ENCODE results near the gene RBM23.
"Not testable (repeated sequence)": the region's sequence is repeated elsewhere in the genome, so short reads cannot be mapped to it uniquely, and the experiment has no call there.

The RBM23 gene

DNA sequence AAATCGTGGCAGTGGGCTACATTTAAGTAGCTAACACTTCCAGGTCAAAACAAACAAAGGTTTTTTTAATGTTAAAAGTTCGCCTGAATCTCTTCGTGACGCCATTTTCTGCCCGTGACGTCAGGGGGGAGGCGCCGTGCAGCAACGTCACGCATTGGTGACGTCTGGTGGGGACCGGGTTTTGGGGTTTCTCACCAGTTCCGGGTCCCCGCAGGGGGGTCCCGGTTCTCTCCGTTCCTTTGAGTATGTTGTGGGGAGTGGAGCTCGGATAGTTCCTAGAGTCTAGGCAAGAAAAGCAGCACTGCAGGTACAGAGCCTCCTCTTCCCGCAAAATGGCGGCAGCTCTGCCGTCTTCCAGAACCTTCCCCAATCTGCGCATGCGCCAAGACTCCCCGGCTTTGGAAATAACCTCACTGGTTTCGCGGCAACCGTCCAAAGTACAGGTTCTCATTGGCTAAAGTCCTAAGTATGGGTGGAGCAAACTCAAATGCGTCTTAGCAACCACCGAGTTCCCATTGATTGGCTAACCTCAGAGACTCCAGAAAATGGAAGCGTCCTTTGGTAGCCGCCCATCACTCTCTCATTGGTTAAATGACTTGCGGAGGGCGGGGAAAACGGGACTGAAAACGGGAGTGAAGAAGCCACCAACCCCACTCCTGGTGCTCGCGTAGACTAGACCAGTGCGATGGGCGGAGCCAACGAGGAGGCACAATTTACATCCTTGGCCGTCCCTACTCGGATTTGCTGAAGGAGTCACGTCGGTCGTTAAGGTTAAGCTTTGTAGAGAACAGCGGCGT lies at the start of gene RBM23:
RBM23 (minus strand) TSS at position 346 of the 797 bp plus-strand sequence.
- peak; percentile 100 for DNase-seq (ENCODE audit: low read depth)

DNA sequence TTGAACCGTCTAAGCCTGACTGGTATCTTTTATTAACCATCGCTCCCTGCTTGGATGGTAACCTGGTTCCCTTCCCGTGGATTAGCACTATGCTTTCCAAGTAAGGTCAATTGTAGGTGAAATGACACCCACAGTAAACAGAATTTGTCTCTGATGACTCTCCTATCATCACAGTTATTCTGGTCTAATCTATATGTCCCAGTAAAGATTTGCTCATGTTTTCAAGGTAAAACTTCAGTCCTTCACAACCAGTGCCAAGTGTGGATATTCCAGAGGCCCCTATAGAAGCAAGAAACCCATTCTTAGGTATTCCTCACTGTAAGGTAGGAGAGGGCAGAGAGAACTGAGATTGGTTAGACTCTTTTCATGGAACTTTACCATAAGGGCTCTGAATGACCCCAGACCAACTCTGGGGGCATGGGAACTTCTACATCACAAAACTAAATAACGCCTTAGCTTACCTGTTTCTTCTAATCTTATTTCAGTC lies 47.9 kb upstream of the RBM23 start:
- DNase-seq (ENCODE audit: low read depth) = no peak

- DNase-seq (ENCODE audit: low read depth) = not testable (repeated sequence)
These were observed 47.2 kb upstream of the RBM23 start for GRCh38 chr14:22965916-22966782.

DNA sequence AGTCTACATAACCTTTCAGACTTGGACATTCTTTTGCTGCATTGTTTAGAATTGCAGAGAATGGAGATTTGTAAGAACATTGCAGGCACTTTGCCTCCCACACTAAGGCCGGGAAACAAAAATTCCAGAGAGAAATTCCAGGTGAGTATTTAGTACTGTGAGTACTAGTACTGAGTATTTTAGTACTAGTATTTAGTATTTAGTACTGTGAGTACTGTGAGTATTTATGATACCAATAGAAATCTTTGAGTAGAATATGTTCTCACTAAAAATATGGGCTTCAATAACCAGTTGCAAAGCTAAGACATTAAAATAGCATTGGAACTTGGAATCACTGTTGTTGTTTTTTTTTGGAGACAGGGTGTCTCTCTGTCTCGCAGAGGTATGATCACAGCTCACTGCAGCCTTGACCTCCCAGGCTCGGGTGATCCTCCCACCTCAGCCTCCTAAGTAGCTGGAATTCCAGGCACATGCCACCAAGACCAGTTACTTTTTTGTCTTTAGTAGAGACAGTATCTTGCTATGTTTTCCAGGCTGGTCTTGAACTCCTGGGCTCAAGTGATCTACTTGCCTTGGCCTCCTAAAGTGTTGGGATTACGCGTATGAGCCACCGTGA lies 43.2 kb upstream of the RBM23 start:
- no peak for DNase-seq (ENCODE audit: low read depth)

DNA sequence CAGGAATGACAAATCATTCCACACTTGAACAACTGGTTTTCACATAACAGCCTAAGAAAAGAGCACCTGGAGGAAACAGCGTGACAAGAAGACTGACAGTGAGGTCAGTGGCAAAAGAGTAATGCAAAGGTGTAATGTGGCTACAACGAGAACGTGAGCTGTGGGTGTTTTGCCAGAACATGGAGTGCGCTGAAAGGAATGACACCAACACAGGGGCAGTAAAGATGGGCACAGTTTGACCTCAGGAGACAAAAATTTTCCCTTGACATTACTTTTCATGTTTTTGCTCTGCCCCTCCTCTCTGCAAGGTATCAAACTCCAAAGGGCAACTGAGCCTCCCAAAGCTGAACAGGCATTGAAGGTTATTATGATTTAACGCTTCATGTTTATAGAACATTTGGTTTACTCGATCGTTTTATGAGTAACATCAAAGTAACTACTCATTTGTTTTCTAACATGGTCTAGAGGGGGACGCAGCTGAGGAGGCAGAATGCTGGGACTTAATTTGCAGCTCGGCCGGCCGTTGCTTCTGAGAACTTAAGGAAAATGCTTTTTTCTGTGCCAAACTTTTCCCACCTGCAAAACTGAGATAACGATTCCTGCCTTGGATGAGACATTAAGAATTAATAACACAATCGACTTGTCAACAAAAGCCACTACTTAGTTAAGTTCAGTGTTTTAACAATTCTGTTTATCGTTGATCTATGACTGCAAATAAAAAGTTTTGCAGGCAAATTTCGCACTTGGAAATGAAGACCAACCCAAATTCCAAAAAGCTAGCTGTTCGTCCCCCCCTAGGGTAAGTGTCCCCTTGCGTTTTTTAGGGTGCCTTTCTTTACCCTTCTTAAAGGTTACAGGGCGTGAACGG lies 37.0 kb upstream of the RBM23 start:
- no peak for DNase-seq (ENCODE audit: low read depth)

DNA sequence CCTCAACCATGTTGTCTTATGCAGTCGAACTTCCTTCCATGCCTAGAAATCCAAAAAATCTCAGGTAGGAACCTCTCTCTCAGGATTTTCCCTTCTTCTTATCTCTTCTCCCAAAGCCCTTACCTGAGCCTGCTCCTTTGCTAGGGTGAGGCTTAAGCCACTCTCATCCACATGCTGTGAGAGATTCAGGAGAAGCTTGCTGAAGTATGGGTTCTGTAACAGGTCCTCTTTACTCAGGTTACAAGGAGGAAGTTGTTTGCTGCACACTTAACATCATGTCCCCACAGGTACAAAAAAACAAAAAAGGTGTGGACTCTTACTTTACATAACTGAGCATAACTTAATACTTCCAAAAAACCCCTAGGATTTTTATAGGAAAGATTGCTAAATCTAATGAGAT lies 33.5 kb upstream of the RBM23 start:
- DNase-seq (ENCODE audit: low read depth) = no peak

- not testable (repeated sequence) for DNase-seq (ENCODE audit: low read depth)
These were observed 32.8 kb upstream of the RBM23 start for GRCh38 chr14:22951795-22952194.

DNA sequence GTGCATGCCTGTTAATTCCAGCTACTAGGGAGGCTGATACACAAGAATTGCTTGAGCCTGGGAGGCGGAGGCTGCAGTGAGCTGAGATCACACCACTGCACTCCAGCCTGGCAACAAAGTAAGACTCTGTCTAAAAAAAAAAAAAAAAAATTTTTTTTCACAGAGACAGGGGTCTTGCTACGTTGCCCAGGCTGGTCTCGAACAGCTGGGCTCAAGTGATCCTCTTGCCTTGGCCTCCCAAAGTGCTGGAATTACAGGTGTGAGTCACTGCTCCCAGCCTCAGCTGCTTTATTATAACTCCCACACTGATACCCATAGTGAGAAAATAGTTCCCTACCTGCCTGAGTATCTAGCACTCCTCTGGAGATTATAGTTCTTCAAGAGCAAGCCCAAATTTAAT lies 26.7 kb upstream of the RBM23 start:
- no peak for DNase-seq (ENCODE audit: low read depth)

DNA sequence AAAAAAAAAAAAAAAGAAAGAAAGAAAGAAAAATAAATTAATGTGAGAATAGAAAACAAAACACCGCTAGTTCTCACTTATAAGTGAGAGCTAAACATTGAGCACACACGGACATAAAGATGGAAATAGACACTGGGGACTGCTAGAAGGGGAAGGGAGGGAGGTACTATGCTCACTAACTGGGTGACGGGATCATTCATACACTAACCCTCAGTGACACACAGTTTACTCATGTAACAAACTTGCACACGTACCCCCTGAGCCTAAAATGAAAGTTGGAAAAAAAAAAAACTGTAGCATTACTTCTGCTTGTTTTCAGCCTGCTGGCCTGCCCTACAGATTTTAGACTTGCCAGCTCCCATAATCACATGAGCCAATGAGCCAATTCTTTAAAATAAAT lies 20.7 kb upstream of the RBM23 start:
- no peak for DNase-seq (ENCODE audit: low read depth)

DNA sequence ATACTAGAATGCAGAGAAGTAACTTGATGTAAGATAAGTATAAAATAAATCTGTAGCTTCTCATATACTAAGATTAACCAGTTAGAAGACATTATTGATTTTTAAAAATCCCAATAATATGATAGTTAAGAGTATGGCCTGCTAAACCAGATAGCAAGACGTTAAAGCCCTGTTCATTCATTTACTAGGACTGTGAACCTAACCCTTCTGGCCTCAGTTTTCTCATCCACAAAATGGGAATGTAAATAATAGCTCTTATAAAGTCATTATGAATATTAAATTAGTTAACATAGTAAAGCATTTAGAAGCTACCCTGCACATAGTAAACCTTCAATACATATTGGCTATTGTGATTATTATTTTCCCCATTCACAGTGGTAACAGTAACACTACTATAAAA lies 16.2 kb upstream of the RBM23 start:
- DNase-seq (ENCODE audit: low read depth) = no peak

DNA sequence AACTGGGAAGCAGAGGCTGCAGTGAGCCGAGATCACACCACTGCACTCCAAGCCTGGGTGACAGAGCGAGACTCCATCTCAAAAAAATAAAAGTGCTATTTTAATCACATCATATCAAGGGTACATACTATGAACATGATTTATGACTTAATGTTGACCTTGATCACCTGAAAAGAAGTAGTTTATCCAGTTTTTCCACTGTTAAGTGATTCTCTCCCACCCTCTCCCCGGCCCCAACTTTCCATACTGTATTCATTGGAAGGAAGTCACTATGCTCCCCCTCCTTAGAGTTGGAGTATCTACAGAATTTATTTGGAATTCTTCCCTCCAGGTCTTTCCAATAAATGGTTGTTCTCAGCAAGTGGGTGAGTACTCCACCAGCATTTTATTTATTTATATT lies 13.2 kb upstream of the RBM23 start:
- no peak for DNase-seq (ENCODE audit: low read depth)

DNA sequence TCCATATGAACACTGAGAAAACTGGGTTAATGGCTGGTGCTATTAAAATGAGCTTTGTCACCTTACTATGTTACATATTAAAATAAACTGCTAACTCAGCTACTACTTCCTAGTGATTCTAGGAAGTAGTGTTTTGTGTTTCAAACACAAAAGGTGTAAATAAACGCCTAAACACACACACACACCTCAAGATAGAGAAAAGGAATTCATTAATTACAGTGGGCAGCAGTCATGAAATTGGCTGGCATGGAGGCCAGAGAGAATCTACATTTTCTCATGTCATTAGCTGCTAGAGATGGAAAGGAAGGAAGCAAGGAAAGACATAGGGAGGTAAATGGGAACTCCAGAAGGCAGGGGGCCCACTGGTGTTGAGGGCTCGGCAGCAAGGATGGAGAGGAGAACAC lies 11.0 kb upstream of the RBM23 start:
- no peak for DNase-seq (ENCODE audit: low read depth)

DNA sequence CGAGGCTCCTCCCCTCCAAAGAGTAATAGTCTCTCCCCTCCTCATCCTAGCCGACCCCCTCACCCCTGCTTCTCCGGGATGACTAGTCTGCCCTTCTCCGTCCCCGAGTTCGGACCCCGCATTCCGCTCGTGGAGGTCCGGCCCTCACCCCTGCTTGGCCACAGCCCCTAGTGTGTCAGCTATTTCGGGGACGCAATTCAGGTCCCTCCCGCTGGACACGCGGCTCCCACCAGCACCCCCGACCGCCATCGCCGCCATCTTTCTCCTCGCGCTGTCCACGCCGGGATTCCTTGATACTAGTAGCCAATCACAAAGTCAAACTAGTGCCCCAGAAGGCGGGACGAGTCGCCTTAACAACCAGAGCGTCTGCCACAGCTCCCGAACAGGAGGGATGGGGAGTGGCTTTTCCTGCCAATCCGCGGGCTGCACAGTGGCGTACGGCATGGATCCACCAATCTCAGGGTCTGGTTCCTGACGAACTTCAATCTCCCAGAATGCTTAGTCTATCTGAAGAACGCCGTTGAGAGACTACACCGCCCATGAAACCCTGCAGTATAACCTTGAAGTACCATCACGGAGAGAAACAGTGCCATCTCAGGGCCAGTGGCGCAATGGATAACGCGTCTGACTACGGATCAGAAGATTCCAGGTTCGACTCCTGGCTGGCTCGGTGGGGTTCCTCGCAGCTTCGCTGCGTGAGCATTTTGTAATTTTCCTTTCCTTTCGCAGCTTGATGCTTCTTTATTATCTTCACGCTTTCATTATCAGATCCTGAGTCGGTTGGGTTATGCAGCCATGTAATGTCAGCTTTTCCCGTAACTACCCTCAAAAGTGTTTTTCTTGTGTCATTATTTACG lies 10.4 kb upstream of the RBM23 start, which contains the start of gene PRMT5:
PRMT5 (minus strand) TSS at position 273 of the 857 bp plus-strand sequence; CDS start at position 258, 15 bp downstream.
- DNase-seq (ENCODE audit: low read depth) = peak; percentile 99

- DNase-seq (ENCODE audit: low read depth) = no peak
These were observed 9.5 kb upstream of the RBM23 start for GRCh38 chr14:22928237-22929103.

DNA sequence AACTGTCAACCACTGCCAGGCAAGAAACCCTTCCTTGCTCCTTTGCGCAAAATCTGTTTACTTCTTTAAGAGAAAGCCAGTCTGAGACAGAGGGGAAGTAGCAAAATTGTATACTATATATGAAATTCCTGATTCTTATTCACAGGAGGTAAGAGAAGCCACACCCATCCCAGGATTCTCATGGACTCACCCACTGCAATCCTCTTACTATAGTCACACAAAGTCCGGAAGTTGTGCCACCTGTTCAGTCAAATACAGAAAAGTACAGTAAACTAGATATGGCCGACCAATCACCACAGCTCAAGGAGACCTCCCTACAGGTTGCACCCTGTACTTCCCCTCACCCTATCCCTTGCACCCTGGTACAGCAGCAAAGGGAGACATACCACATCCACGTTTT lies 7.4 kb upstream of the RBM23 start:
- DNase-seq (ENCODE audit: low read depth) = no peak

- DNase-seq (ENCODE audit: low read depth) = no peak
These were observed 6.6 kb upstream of the RBM23 start for GRCh38 chr14:22925513-22925912.

GRCh38 chr14:22923746-22924145 lies 4.8 kb upstream of the RBM23 start:
- DNase-seq (ENCODE audit: low read depth) = no peak

- no peak for DNase-seq (ENCODE audit: low read depth)
These were observed 3.3 kb upstream of the RBM23 start for GRCh38 chr14:22922294-22922693.

GRCh38 chr14:22920697-22921096 lies 1.7 kb upstream of the RBM23 start:
- DNase-seq (ENCODE audit: low read depth) = no peak

DNA sequence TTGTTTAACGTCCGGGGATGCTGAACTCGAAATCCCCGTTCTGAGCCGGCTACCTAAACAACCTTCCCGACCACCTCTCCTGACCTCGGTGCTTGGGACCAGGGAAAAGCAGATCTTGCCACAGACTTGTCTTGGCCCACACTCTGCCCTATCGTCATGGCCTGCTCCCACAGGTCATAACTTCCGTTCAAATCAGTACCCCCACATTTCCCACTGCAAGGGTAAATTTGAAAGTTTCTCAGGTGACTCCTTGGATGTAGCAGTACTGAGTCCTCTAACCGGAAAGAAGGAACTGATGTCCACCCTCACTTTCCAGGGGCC lies 612 bp upstream of the RBM23 start:
- no peak for DNase-seq (ENCODE audit: low read depth)
